ENCODE results near the gene SS18L1.

SS18L1 gene

DNA sequence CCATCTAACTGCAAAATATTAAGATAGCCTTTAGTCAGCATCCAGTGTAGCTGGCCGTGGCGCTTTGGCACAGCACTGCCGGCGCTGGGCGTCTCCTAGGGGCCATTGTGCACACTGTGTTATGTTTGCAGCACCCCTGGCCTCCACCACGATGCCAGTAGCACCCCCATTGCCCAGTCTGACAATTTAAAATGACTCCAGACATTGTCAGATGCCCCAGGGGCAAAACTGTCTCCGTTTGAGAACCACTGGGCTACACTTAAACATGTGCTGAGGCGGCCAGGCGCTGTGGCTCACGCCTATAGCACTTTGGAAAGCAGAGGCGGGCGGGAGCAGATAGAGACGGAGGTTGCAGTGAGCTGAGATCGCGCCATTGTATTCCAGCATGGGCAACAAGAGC lies 33.3 kb downstream of the SS18L1 start:
- no peak for DNase-seq

GRCh38 chr20:62177307-62177706 lies 33.7 kb downstream of the SS18L1 start:
- no peak for DNase-seq

DNA sequence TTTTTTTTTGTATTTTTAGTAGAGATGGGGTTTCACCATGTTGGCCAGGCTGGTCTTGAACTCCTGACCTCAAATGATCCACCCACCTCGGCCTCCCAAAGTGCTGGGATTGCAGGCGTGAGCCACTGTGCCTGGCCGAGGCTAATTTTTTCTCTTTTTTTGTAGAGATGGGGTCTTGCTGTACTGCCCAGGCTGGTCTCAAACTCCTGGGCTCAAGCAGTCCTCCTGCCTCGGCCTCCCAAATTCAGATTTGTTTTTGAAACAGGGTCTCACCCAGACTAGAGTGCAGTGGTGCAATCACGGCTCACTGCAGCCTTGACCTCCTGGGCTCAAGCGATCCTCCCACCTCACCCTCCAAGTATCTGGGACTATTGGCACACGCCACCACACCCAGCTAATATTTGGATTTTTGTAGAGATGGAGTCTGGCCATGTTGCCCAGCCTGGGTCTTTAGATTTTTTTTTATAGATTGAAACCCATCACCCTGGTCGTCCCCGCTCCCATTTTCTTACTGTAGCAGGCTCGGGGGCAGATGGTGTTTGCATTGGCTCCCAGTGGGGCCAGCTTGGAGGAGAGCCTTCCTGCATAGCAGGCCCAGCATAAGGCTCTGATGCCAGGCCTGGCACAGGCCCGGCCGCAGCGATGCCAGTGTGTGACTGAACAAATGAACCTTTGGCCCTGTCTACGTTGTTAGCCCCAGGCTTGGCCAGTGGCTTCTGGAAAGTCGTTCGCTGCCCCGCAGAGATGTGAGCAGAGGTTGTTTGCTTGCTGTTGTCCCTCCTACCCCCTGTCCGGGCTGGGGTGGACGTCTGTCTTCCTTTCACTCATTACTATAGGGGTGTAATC lies 35.0 kb downstream of the SS18L1 start:
- no peak for DNase-seq

DNA sequence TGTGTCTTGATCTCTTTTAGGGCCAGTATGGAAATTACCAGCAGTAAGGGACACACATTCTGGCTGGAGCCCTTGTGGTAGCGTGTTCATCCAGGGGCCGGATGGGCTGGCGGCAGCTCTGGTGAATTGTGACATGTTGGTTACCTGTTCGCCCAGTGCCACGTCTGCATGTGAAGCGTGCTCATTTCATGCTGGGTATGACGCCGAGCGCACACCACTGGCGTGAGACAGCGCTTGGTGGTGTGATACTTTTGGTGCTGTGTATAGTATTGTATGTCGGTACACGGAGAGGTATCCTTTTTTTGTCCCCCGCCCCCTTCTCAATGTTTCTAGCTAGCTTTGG lies 35.6 kb downstream of the SS18L1 start:
- no peak for DNase-seq

GRCh38 chr20:62181808-62182207 lies 38.2 kb downstream of the SS18L1 start:
- DNase-seq = no peak

DNA sequence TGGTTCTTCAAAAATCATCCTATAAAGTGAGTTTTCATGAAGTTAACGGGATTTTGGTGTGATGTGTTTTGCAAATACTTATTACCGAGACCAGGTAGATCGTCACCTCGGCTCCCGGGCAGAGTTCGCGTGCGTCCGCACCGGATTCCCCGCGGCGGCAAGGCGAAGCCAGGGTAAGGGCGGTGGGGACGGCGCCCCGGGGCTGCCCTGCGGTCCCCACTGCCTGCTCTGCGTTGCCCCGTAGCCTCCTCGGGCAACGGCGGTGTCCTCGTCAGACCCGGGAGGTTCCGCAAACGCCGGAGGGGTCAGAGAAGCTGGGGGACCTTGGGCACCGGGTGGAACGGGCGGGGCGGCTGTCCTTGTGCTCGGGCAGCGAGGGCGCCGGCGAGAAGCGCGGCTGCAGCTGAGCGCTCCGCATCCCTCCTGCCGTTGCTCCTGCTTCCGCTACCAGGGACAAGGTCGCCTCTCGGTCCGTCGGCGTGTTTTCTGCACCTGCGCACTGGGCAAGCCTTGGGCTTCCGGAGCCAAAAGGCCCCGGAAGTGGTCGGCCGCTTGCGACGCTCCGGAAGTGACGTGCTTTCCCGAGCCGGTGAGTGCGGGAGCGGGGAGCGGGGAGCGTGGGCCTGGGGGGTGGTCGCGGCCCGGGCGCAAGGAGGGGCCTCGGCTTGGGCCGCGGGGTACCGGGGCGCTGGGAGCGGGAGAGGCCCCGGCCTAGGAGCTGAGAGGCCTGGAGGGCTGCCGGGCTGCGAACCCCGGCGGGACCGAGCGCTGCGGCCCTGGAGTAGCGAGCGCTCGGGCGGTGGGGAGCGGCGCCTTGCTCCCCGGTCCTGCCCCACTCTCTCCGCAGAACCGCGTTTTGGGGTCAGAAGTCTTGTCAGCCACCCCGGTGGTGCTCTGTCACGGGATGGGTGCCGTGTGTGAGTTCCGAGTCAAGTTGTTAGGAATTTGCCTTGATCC lies 39.2 kb downstream of the SS18L1 start, which contains the start of gene MTG2:
Gene MTG2 (plus strand): TSS at position 560 of the 957 bp plus-strand sequence. CDS start 10,393 bp downstream, outside the sequence.
- peak; percentile 92 for DNase-seq

DNA sequence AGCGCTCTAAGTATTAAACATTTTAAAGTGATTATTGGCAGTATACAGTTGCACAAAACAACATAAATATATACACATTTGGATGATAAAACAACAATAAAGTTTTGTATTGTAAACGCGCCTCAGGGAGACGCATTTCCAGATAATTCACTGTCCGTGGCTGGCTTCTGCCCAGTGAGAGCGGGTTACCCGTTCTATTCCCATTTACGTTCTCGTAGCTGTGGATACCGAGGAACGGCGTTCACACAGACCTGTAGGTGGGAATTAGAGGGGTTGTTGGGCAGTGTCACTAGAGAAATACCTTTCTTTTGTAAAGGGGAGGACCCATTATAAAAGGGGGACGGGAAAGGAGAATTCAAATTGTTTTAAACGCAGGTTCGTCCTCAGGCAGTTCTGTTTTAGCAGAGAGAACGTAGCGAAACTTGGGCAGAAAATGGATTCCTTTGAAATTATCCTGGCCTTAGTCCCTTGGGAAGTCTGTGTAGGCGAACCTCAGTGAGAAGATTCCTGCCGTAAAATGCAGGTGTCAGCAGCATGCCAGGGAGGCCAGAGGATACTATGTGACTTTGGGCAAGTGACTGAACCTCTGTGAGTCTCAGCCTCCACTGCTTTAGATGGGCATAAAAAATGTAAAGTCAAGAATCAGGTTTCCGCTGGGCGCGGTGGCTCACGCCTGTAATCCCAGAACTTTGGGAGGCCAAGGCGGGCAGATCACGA lies 40.0 kb downstream of the SS18L1 start:
- DNase-seq = no peak

DNA sequence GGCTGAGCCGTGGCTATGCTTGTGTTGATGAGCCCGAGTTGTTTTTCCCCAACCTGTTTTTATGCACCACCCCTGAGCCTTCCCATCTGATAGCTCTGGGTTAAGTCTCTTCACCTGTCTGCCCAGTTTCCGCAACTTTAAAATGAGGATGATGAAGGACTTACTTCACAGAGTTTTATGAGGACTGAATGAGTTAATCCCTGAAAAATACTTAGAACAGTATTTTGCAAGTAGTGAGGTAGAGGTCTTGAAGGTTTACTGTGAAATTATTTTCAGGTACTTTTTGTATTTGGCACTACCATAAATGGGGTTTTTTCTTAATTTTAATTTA lies 42.5 kb downstream of the SS18L1 start:
- DNase-seq = no peak

GRCh38 chr20:62186887-62187866 lies 43.6 kb downstream of the SS18L1 start:
- no peak for DNase-seq

DNA sequence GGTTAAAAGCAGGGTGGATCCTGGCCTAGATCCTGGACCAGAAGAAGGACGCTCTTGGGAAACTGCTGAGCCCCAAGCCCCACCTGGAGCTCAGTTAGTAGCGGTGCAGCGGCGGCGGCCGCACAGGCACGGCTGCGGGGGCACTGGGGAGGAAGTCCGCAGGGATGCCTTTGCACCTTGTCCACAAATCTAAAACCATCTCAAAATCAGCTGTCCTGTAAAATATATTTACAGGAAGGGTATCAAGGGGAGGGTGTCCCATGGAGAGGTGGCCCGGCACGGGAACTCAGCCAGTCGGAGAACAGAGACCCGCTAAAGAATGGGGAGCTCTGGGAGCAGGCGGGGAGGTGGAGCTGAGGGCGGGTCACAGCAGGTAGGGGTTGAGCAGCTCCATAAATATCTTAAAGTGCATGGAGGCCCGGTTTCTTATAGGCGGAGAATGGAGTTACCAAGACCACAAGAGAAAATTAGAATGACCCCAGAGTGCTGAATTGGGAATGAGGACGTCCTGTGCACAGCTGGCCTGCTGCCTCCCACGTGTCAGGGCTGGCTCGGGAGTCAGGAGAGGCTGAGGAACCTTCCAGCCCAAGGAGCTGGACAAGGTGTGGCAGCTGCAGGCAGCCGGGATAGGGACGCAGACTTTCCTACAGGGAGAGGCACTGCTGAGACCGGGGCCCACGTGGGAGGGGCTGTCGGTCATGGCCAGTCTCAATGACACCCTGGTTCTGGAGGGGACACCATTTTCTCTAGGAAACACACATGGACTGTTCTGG lies 47.3 kb downstream of the SS18L1 start:
- DNase-seq = no peak

- no peak for DNase-seq
These were observed 48.4 kb downstream of the SS18L1 start for GRCh38 chr20:62191781-62192559.

GRCh38 chr20:62192635-62193034 lies 49.1 kb downstream of the SS18L1 start:
- no peak for DNase-seq

- DNase-seq = no peak
These were observed 49.8 kb downstream of the SS18L1 start for GRCh38 chr20:62193079-62194025.

- DNase-seq = no peak
These were observed 51.5 kb downstream of the SS18L1 start for GRCh38 chr20:62195075-62195405.

DNA sequence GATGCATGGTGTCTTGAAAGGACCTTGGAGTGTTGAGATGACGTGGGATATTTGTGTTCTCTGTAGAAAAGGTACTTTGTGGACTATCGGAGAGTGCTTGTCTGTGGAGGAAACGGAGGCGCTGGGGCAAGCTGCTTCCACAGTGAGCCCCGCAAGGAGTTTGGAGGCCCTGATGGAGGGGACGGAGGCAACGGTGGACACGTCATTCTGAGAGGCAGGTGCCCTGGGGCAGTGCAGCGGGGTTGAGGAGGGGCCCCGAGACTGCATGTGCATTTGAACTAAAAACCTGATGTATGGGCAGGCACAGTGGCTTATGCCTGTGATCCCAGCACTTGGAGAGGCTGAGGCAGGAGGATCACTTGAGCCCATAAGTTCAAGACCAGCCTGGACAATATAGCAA lies 52.2 kb downstream of the SS18L1 start:
- no peak for DNase-seq

DNA sequence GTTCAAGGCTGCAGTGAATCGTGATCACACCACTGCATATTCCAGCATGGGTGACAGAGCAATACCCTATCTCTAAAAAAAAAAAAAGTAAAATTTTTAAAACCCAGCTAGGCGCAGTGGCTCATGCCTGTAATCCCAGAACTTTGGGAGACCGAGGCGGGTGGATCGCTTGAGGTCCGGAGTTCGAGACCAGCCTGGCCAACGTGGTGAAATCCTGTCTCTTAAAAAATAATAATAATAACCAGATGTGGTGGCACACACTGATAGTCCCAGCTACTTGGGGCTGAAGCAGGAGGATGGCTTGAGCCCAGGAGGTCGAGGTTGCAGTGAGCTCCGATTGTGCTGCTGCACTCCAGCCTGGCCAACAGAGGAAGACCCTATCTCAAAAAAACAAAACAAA lies 52.7 kb downstream of the SS18L1 start:
- no peak for DNase-seq

DNA sequence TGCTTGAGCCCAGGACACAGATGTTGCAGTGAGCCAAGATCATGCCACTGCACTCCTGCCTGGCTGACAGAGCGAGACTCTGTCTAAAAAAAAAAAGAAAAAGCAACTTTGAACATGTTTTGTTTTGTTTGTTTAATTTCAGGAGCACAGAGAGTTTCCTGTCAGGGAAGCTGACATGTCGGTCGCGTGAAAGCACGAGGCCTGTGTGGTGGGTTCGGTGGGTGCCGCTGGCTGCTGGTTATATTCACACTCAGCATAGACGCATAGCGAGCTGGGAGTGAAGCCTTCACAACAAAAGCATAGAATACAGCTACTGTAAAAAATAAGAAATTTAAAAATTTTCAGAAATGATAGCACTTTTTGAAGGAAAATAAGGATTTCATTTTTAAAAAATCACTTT lies 53.7 kb downstream of the SS18L1 start:
- DNase-seq = no peak

DNA sequence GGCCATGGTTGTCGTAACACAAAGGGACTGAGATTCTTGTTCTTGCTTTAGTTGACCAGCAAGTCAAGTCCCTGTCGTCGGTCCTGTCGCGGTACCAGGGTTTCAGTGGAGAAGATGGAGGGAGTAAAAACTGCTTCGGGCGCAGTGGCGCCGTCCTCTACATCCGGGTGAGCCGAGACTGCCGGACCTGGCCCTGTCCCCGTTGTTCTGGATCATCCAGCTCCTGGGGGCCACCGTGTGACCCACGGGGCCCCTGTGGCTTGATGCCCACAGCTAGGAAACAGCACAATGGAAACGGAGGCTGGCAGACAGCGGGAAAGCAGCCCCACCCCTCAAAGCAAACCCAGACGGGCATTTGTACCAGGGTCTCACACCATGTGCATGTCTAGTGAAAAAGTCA lies 54.2 kb downstream of the SS18L1 start:
- DNase-seq = no peak

DNA sequence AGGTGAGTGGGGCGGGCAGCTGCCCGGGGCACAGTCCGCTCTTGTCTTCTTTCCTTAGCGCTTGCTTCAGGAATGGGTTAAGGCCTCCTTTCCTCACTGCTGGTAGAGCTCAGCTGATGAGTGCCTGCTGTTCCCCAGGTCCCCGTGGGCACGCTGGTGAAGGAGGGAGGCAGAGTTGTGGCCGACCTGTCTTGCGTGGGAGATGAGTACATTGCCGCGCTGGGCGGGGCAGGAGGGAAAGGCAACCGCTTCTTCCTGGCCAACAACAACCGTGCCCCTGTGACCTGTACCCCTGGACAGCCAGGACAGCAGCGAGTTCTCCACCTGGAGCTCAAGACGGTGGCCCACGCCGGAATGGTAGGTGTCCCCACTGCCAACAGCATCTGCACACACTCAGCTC lies 54.9 kb downstream of the SS18L1 start:
- no peak for DNase-seq

Measured in GDM1 (cell line).